Mesendoderm (in vitro differentiated cells): ENCODE results near the gene CFAP20DC.
"Not testable (repeated sequence)": the region's sequence is repeated elsewhere in the genome, so short reads cannot be mapped to it uniquely, and the experiment has no call there.

Experiments used
- DNase-seq: peaks from one replicate; pipeline ENCODE4 v3.0.0; 2013
- H2AK5ac ChIP-seq: 2 replicates; pipeline ENCODE4 v1.6.1; 2013; ENCODE audit warnings: low read length, inconsistent platforms
- H2BK120ac ChIP-seq: 2 replicates; pipeline ENCODE4 v1.6.1; 2013; ENCODE audit warnings: low read depth, mild to moderate bottlenecking, low read length, moderate library complexity, mixed read lengths
- H2BK15ac ChIP-seq: replicated peaks from 2 replicates; pipeline ENCODE4 v1.6.1; 2013; ENCODE audit warnings: low read depth, mild to moderate bottlenecking, moderate library complexity
- H2BK5ac ChIP-seq: 2 replicates; pipeline ENCODE4 v1.6.1; 2013; ENCODE audit warnings: low read length, inconsistent platforms
- H3K18ac ChIP-seq: 2 replicates; pipeline ENCODE4 v1.6.1; 2013; ENCODE audit warnings: mild to moderate bottlenecking, low read length, mixed read lengths
- H3K23ac ChIP-seq: one replicate; pipeline ENCODE4 v1.6.1; 2013; ENCODE audit warnings: low read length
- H3K27ac ChIP-seq: 2 replicates; pipeline ENCODE4 v1.5.1; 2013; ENCODE audit warnings: low read depth, mild to moderate bottlenecking, inconsistent platforms, low read length, moderate library complexity
- H3K27me3 ChIP-seq: 2 replicates; pipeline ENCODE4 v1.6.1; 2013; ENCODE audit warnings: low read length, control low read depth, mild to moderate bottlenecking, inconsistent platforms; ENCODE audit not compliant: insufficient read depth, poor library complexity
- H3K36me3 ChIP-seq: 2 replicates; pipeline ENCODE4 v1.6.1; 2013; ENCODE audit warnings: low read length, inconsistent platforms; ENCODE audit not compliant: control insufficient read depth, insufficient read depth
- H3K4ac ChIP-seq: one replicate; pipeline ENCODE4 v1.6.1; 2013; ENCODE audit warnings: low read depth, mild to moderate bottlenecking, low read length, moderate library complexity
- H3K4me1 ChIP-seq: 2 replicates; pipeline ENCODE4 v1.6.1; 2013; ENCODE audit warnings: low read depth, low read length, inconsistent platforms; ENCODE audit not compliant: control insufficient read depth
- H3K4me2 ChIP-seq: 2 replicates; pipeline ENCODE4 v1.6.1; 2013; ENCODE audit warnings: low read length
- H3K4me3 ChIP-seq: 2 replicates; pipeline ENCODE4 v1.5.1; 2013; ENCODE audit warnings: mild to moderate bottlenecking, low read length
- H3K56ac ChIP-seq: one replicate; pipeline ENCODE4 v1.6.1; 2013; ENCODE audit warnings: low read length
- H3K79me1 ChIP-seq: 2 replicates; pipeline ENCODE4 v1.6.1; 2013; ENCODE audit warnings: low read length, inconsistent platforms
- H3K79me2 ChIP-seq: 2 replicates; pipeline ENCODE4 v1.6.1; 2013; ENCODE audit warnings: mild to moderate bottlenecking, low read length; ENCODE audit not compliant: control insufficient read depth, insufficient read depth
- H3K9ac ChIP-seq: 2 replicates; pipeline ENCODE4 v1.6.1; 2013; ENCODE audit warnings: low read length, inconsistent platforms
- H4K5ac ChIP-seq: one replicate; pipeline ENCODE4 v1.6.1; 2013; ENCODE audit warnings: low read length
- H4K8ac ChIP-seq: one replicate; pipeline ENCODE4 v1.6.1; 2013; ENCODE audit warnings: low read depth, mild to moderate bottlenecking, control low read depth, low read length, moderate library complexity
- WGBS: extraction: QIAGEN DNeasy Blood & Tissue Kit; methylation state at CpG from one replicate; pipeline ENCODE4 v1.1.7; 2013; ENCODE audit warnings: low lambda C conversion rate, missing lambda C conversion rate; ENCODE audit not compliant: insufficient coverage; ENCODE audit errors: extremely low coverage; 5-methylcytosine and 5-hydroxymethylcytosine counted together

CFAP20DC gene

DNA sequence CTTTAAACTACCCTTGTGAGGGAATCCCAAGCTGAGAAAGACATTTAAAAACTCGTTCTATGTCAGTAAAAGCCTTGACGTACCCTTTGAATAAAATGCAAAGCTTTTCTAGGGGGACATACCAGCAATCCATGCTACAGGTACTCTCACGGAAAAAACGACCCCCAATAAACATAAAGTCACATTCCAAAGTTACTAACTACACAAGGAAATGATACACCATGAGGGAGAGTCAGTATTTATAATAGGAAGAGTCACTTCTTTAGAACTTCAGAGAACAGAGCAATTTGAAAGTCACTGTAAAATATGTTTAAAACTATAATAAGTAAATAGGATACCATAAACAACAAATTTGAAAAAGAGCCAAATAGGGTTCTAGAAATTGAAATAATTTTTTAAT is 63.2 kb downstream of the CFAP20DC start:
- Histone ChIP-seq H3K4ac (no peak overlapping the region), H3K27me3 (no peaks in the 10 kb centered on the region), H3K56ac (no peak overlapping the region), H3K4me2 (no peak overlapping the region), H4K8ac (no peak overlapping the region), H2BK120ac (no peak overlapping the region), H3K27ac (no peak overlapping the region), H2AK5ac (no peak overlapping the region), H2BK5ac (no peak overlapping the region), H3K79me2 (no peaks in the 10 kb centered on the region), H2BK15ac (no peak overlapping the region), H3K18ac (no peak overlapping the region), H3K9ac (no peak overlapping the region), H4K5ac (no peak overlapping the region), H3K23ac (no peak overlapping the region), H3K4me1 (no peaks in the 10 kb centered on the region), H3K36me3 (no peaks in the 10 kb centered on the region), H3K79me1 (no peaks in the 10 kb centered on the region), H3K4me3 (no peak overlapping the region)
- no CpG with 5 or more reads among the region's 4 CpGs for WGBS
- no peak for DNase-seq

DNA sequence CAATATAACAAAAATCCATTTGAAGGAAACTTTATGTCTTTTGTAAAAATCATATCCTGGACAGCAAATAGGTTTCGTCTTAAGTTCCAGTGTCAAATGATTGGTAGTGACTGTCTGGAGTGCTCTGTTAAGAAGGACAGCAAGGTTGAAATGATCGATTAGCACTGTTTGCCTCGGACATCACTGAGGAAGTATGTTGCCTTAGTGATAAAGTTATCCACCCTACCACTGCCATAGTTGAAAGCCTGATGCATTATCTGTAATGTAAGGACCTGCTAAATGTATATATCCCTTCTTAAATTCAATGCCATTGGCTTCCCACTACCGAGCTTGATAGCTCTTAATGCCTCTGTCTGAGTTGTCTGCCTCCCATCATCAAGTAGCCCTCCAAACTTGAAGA is 70.0 kb downstream of the CFAP20DC start:
- no peak overlapping the region for H4K8ac ChIP-seq
- H3K23ac ChIP-seq: no peak overlapping the region
- H3K79me2 ChIP-seq: no peaks in the 10 kb centered on the region
- WGBS: no CpG with 5 or more reads among the region's 4 CpGs
- H3K4ac ChIP-seq: no peak overlapping the region
- no peak overlapping the region for H2BK5ac ChIP-seq
- H3K9ac ChIP-seq: no peak overlapping the region
- H3K27me3 ChIP-seq: no peaks in the 10 kb centered on the region
- H3K36me3 ChIP-seq: no peaks in the 10 kb centered on the region
- H3K4me3 ChIP-seq: no peak overlapping the region
- H3K27ac ChIP-seq: no peak overlapping the region
- no peak overlapping the region for H3K56ac ChIP-seq
- no peak overlapping the region for H3K18ac ChIP-seq
- H4K5ac ChIP-seq: no peak overlapping the region
- no peak for DNase-seq
- no peak overlapping the region for H2BK120ac ChIP-seq
- H3K79me1 ChIP-seq: no peaks in the 10 kb centered on the region
- H3K4me2 ChIP-seq: no peak overlapping the region
- H2AK5ac ChIP-seq: no peak overlapping the region
- no peaks in the 10 kb centered on the region for H3K4me1 ChIP-seq
- no peak overlapping the region for H2BK15ac ChIP-seq

GRCh38 chr3:58973796-58974195 is 76.0 kb downstream of the CFAP20DC start:
- no peak overlapping the region for H3K18ac ChIP-seq
- H4K8ac ChIP-seq: no peak overlapping the region
- no peak overlapping the region for H4K5ac ChIP-seq
- DNase-seq: no peak
- no peak overlapping the region for H2AK5ac ChIP-seq
- H3K9ac ChIP-seq: no peak overlapping the region
- H2BK15ac ChIP-seq: no peak overlapping the region
- H2BK5ac ChIP-seq: no peak overlapping the region
- no peaks in the 10 kb centered on the region for H3K4me1 ChIP-seq
- no peaks in the 10 kb centered on the region for H3K36me3 ChIP-seq
- no CpG with 5 or more reads among the region's 3 CpGs for whole genome bisulfite sequencing
- no peak overlapping the region for H3K56ac ChIP-seq
- H3K79me2 ChIP-seq: no peaks in the 10 kb centered on the region
- no peak overlapping the region for H3K4me3 ChIP-seq
- H3K4ac ChIP-seq: no peak overlapping the region
- no peaks in the 10 kb centered on the region for H3K27me3 ChIP-seq
- H3K23ac ChIP-seq: no peak overlapping the region
- H3K4me2 ChIP-seq: no peak overlapping the region
- H2BK120ac ChIP-seq: no peak overlapping the region
- no peaks in the 10 kb centered on the region for H3K79me1 ChIP-seq
- H3K27ac ChIP-seq: no peak overlapping the region

GRCh38 chr3:58967866-58968265 is 82.0 kb downstream of the CFAP20DC start:
- not testable (repeated sequence) for H3K18ac ChIP-seq, H2BK120ac ChIP-seq, H4K8ac ChIP-seq, H3K9ac ChIP-seq, H2BK15ac ChIP-seq, H3K56ac ChIP-seq, H3K36me3 ChIP-seq, H3K4me1 ChIP-seq, H3K23ac ChIP-seq, H3K4me3 ChIP-seq, H3K79me1 ChIP-seq, H2BK5ac ChIP-seq, H3K4ac ChIP-seq, H3K27me3 ChIP-seq, H3K4me2 ChIP-seq, DNase-seq, H4K5ac ChIP-seq, H3K79me2 ChIP-seq, H2AK5ac ChIP-seq, H3K27ac ChIP-seq
- WGBS: no CpG with 5 or more reads among the region's 1 CpG

- WGBS: no CpG with 5 or more reads among the region's 2 CpGs
- Histone ChIP-seq H4K8ac (no peak overlapping the region), H3K4me1 (no peaks in the 10 kb centered on the region), H3K27ac (no peak overlapping the region), H3K79me2 (no peaks in the 10 kb centered on the region), H3K9ac (no peak overlapping the region), H3K56ac (no peak overlapping the region), H4K5ac (no peak overlapping the region), H3K4me3 (no peak overlapping the region), H3K18ac (no peak overlapping the region), H3K23ac (no peak overlapping the region), H2BK120ac (no peak overlapping the region), H3K36me3 (no peaks in the 10 kb centered on the region), H3K27me3 (no peaks in the 10 kb centered on the region), H2BK5ac (no peak overlapping the region), H3K4ac (no peak overlapping the region), H3K79me1 (no peaks in the 10 kb centered on the region), H2AK5ac (no peak overlapping the region), H3K4me2 (no peak overlapping the region), H2BK15ac (no peak overlapping the region)
- no peak for DNase-seq
These were observed 84.0 kb downstream of the CFAP20DC start for GRCh38 chr3:58965865-58966264.

DNA sequence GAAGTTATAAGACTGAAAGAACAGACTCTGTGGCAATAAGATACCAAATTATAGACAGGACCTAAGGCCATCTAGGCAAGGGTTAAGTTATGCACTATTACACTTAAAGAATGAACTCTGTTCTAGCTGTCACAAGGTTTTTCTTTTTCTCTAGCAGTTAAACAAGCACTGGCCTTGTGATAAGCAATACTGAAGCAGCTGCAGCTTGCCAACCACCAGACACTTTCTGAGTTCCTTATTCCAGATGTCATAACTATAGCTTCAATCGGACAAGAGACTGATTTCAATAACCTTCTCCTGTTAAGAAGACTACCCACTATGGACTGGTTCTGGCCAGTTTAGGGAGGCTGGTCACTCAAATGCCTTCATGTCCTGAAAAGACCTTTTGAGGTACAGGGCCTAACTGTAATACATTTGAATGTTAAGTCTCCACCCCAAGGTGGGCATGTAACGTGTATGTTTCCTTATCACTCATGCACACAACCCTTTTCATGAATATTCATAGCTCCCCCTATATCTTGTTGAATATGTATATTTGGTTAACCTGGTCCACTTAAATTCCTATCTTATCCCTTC is 85.8 kb downstream of the CFAP20DC start:
- no peak overlapping the region for H2BK120ac ChIP-seq
- no peak for DNase-seq
- no peak overlapping the region for H3K23ac ChIP-seq
- H3K56ac ChIP-seq: no peak overlapping the region
- H2BK5ac ChIP-seq: no peak overlapping the region
- no peak overlapping the region for H4K8ac ChIP-seq
- no peak overlapping the region for H3K4ac ChIP-seq
- H3K36me3 ChIP-seq: no peaks in the 10 kb centered on the region
- H3K27me3 ChIP-seq: no peaks in the 10 kb centered on the region
- H3K4me3 ChIP-seq: no peak overlapping the region
- H3K79me2 ChIP-seq: no peaks in the 10 kb centered on the region
- no peak overlapping the region for H3K18ac ChIP-seq
- no peak overlapping the region for H2BK15ac ChIP-seq
- H4K5ac ChIP-seq: no peak overlapping the region
- no peak overlapping the region for H2AK5ac ChIP-seq
- WGBS: no CpG with 5 or more reads among the region's 2 CpGs
- no peaks in the 10 kb centered on the region for H3K4me1 ChIP-seq
- H3K9ac ChIP-seq: no peak overlapping the region
- no peak overlapping the region for H3K4me2 ChIP-seq
- H3K27ac ChIP-seq: no peak overlapping the region
- no peaks in the 10 kb centered on the region for H3K79me1 ChIP-seq
